GM19239 (cell line): ENCODE results near the gene IFT122.

Experiments
- DNase-seq: peaks from one replicate; pipeline ENCODE4 v3.0.0; 2011; ENCODE audit warnings: low spot score; ENCODE audit not compliant: insufficient read length
- FAIRE-seq: peaks from 2 replicates; lab custom pipeline; 2011; peaks lifted over from hg19 to GRCh38; lab: Jason Lieb, UNC

IFT122 gene

GRCh38 chr3:129435367-129435766 is 4.7 kb upstream of the IFT122 start:
- FAIRE-seq = no peak
- DNase-seq = no peak

DNA sequence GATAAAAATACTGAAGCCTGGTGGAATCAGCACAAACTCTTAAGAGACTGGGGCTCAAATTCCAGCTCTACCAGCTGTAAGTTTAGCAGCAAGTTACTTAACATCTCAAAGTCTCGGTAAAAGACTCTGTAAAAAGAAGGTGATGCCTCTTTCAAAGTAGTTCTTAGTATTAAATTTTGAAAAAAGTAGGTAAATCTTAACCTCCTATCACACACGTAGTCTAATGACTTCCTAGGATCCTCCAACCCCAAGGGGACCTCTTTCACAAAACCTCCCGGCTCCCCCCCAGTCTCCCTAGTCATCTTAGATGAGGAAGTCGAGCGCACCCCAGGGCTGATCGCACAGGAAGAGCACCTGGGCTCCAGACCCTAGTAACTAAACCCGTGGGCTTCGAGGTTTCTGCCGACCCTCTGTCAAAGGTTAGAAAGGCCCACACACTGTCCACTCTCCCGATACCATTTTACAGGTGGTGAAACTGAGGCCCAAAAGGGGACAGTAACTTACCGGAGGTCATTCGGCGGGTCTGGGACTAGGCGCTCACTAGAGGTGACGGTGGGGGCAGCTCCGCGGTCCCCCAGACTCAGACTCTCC is 703 bp upstream of the IFT122 start:
- FAIRE-seq = no peak
- DNase-seq = no peak

- FAIRE-seq = peak; percentile 39
- no peak for DNase-seq
These were observed 680 bp downstream of the IFT122 start for GRCh38 chr3:129440618-129441190.

GRCh38 chr3:129441215-129441614 is 1.2 kb downstream of the IFT122 start:
- DNase-seq = no peak
- FAIRE-seq = no peak

DNA sequence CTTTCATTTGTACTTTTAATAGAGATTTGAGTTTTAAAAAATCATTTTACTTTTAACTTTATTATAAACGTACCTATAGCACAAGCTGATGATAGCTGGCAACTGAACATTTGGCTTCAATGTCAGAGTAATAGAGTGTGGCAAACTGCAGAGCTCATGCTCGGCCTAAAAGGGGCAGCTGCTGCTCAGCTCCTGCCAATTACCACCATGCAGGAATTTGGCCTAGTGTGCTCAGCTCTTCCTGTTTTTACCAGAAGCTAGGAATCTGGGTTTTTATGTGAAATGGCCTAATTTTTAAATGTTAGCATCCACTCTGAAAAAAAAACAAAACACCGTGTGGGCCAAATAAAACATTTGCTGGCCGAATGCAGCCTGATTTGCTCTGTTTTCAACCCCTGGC is 1.8 kb downstream of the IFT122 start:
- DNase-seq = no peak
- FAIRE-seq = no peak

DNA sequence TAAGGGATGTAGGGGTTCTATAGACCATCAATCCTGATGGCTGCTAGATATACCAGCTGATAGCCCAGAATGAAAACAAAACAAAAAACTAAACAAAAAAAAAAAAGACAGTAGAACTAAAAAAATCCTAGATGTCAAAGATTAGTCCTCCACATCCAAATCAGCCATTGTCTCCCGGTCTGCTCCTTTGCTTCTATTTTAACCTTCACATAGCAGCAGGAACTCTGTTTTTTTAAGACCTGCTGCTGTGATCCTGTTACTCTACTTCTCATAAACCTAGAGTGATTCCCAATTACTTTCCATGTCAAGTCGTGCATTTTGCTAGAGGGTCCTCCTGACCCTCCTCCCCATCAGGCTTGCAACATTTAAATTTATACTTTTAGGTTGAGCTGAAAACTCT is 2.5 kb downstream of the IFT122 start:
- no peak for FAIRE-seq
- DNase-seq = no peak

GRCh38 chr3:129442947-129443346 is 2.9 kb downstream of the IFT122 start:
- FAIRE-seq (no peak), DNase-seq (no peak)

DNA sequence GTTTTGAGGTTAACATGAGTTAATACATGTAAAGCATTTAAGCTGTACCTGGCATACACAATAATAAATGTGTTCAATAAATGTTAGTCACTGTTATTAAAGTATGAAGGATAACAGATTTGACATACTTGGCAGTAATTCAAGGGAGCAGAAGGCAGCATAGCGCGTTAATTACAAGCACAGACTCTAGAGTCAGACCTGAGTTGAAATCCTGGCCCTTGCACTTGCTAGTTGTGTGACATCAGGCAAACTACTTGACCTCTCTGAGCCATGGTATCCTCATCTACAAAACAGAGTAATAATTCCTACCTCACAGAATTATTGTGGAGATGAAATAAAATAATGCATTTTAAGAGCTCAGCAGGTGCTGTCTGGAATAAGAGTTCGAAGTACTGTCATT is 5.4 kb downstream of the IFT122 start:
- no peak for FAIRE-seq

DNA sequence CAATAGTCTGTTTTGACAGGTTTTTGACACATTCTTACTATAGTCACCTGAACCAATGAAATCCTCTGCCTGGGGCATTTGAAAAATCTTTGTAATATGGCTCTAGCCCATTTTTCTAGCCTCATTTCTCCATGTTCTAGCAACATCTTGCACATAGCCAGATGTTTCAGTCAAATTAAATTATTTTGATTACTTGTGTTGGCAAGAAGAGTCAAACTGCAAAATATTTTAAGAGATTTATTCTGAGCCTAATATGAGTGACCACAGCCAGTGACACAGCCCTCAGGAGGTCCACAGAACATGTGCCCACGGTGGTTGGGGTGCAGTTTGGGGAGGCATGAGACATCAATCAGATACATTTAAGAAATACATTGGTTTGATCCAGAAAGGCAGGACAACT is 6.9 kb downstream of the IFT122 start:
- no peak for DNase-seq
- no peak for FAIRE-seq

More for the DNA sequence above, 5.4 kb downstream of the IFT122 start:
- DNase-seq = no peak

GRCh38 chr3:129448186-129448895 is 8.3 kb downstream of the IFT122 start:
- FAIRE-seq = no peak
- DNase-seq = no peak

- DNase-seq (no peak), FAIRE-seq (no peak)
These were observed 9.5 kb downstream of the IFT122 start for GRCh38 chr3:129449279-129450115.

GRCh38 chr3:129453732-129454131 is 13.7 kb downstream of the IFT122 start:
- DNase-seq = no peak
- FAIRE-seq = no peak

DNA sequence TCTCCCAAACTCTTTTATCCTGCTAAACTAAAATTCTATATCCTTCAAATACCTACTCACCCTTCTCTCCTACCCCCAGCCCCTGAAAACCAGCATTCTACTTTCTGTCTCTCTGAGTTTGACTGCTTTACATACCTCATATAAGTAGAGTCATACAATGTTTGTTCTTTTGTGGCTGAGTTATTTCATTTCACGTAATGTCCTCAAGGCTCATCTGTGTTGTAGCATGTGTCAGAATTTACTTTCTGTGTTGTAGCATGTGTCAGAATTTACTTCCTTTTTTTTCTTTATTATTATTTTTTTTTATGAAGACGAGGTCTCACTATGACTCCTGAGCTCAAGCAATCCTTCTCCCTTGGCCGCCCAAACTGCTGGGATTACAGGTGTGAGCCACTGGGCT is 20.1 kb downstream of the IFT122 start:
- DNase-seq (no peak), FAIRE-seq (no peak)

GRCh38 chr3:129460572-129460971 is 20.5 kb downstream of the IFT122 start:
- DNase-seq (no peak), FAIRE-seq (no peak)

DNA sequence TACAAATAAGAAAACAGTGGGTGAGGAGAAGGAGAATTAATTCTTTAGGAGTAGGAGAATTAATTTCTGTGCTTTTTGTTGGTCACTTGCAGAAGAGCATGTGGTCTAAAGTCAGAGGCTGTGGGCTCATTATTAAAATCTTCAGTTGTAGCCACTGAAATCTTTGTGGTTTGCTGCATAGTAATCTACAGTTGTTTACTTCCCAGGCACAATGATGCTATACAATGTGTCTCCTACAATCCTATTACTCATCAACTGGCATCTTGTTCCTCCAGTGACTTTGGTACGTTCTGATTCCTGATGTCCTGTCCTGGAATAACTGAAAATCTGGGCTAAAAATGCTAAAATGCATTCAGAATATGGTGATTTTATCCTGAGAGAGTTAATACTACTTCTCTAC is 21.0 kb downstream of the IFT122 start:
- DNase-seq (no peak), FAIRE-seq (no peak)

- FAIRE-seq (no peak), DNase-seq (no peak)
These were observed 21.6 kb downstream of the IFT122 start for GRCh38 chr3:129461461-129462146.

DNA sequence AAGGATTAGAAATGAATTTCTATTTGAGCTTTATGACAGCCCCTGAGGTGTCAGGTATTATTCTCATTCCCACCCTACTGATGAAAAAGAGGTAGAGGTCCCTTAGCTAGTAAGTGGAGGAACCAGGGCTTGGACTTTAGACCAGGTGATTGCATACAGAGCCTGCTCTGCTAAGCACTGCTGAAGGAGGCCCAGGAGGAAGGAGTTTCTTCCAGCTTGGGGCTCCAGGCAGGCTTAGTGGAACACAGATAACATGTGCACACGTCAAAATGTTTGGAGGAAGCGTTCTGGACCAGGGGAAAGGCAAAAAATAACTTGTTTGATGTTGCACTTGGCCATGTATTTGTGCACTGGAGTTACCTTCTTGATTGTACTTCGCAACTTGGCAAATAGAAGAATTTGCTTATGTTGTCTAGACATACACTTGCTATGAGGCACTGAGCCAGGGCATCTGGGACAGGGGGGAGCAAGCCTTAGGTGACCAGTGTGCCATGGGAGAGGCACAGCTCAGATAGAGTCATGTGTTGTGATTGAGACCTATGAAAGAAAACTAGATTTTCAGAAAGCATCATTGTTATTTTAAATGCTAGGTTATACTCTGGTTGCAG is 22.4 kb downstream of the IFT122 start:
- FAIRE-seq = peak; percentile 28

DNA sequence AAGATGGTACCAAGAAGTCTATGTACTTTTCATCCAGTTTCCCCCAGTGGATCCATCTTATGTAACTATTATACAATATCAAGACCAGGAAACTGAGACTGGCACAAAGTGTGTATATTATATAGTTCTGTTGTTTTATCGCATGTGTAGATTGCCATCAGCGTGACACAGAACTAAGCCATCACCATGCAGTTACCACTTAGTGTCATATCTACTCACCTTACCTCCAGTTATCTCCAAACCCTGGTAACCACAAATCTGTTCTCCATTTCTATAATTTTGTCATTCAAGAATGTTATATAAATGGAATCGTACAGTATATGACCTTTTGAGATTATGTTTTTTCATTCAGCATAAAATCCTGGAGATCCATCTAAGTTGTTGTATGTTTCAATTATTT is 23.1 kb downstream of the IFT122 start:
- DNase-seq = no peak
- FAIRE-seq = no peak

More for the DNA sequence above, 22.4 kb downstream of the IFT122 start:
- no peak for DNase-seq

- FAIRE-seq (no peak), DNase-seq (no peak)
These were observed 23.7 kb downstream of the IFT122 start for GRCh38 chr3:129463716-129464115.

DNA sequence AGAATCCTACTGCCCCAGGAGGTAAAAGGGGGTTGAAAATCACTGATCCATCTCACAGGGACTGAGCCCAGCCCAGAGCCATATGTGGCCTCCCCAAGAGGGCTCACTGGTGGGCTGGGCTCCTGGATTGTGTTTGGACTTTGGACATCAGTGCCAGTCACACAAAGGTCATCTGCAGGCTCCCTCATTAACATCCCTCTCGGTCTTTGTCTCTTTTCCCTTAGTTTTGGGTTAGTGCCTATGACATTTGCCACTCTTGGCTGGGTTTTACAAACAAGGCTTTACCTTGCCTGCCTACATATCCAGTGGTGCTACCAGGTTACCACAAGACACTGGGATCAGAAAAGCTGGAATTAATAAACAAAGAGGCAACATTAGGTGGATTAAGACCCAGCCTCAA is 27.9 kb downstream of the IFT122 start:
- DNase-seq (no peak), FAIRE-seq (no peak)
